Upper lobe of right lung (tissue), 1 donor: ENCODE measurements around the gene ACTR1B. TPM values are rescaled to one million over a fixed set of nuclear protein-coding genes. Genes with fewer than 3 reads are reported as not detected.

Experiments
- ATAC-seq: fragments of 200-7000 bp; cut with Tn5 transposase; one replicate; pipeline ENCODE4 v1.9.1; 2020; ENCODE audit warnings: mild to moderate bottlenecking, moderate library complexity
- DNase-seq: peaks from one replicate; pipeline ENCODE4 v3.0.0-alpha.2; 2020
- H3K27ac ChIP-seq: fragments of 200-600 bp; one replicate; pipeline ENCODE4 v1.8.0; 2022
- H3K27me3 ChIP-seq: fragments of 200-600 bp; one replicate; pipeline ENCODE4 v1.8.0; 2022; ENCODE audit warnings: mild to moderate bottlenecking
- H3K36me3 ChIP-seq: fragments of 200-600 bp; one replicate; pipeline ENCODE4 v1.8.0; 2022
- H3K4me1 ChIP-seq: fragments of 200-600 bp; one replicate; pipeline ENCODE4 v1.8.0; 2022
- H3K4me3 ChIP-seq: fragments of 200-600 bp; one replicate; pipeline ENCODE4 v1.8.0; 2022; ENCODE audit warnings: mild to moderate bottlenecking
- H3K9me3 ChIP-seq: fragments of 200-600 bp; one replicate; pipeline ENCODE4 v1.8.0; 2022
- intact Hi-C: fragments of 100-400 bp; cut with DNase I; formaldehyde crosslinking; loops from one replicate; pipeline ENCODE4 v1.11.0; 2022
- total RNA-seq: library from RNA; stranded (reverse); fragmentation: NEBNext Ultra II Directional; extraction: Animal tissue kit (Norgen Biotek cat#: 25700); gene quantifications from one replicate; pipeline ENCODE4 v1.2.1, GENCODE V29; 2021
- TF ChIP-seq, protein P1 (sequence below): fragments of 200-600 bp; IDR thresholded peaks from one replicate; pipeline ENCODE4 v1.8.0; 2022; ENCODE audit warnings: antibody characterized with exemption
- donor health status: DM: no; HTN: yes; CAD: no; lungs with severe emphysema.

Gene ACTR1B
- total RNA-seq, 1 donor from 2014 or later, result 60.7 TPM

- intact Hi-C loops, result no loop called here
- H3K4me1 ChIP-seq, result peaks cover 20% of the 10 kb centered on the region
- ATAC-seq (no peak), DNase-seq (no peak)
- TF ChIP-seq, protein P1, sequence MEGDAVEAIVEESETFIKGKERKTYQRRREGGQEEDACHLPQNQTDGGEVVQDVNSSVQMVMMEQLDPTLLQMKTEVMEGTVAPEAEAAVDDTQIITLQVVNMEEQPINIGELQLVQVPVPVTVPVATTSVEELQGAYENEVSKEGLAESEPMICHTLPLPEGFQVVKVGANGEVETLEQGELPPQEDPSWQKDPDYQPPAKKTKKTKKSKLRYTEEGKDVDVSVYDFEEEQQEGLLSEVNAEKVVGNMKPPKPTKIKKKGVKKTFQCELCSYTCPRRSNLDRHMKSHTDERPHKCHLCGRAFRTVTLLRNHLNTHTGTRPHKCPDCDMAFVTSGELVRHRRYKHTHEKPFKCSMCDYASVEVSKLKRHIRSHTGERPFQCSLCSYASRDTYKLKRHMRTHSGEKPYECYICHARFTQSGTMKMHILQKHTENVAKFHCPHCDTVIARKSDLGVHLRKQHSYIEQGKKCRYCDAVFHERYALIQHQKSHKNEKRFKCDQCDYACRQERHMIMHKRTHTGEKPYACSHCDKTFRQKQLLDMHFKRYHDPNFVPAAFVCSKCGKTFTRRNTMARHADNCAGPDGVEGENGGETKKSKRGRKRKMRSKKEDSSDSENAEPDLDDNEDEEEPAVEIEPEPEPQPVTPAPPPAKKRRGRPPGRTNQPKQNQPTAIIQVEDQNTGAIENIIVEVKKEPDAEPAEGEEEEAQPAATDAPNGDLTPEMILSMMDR, result no peak
- H3K9me3 ChIP-seq, result no peaks in the 10 kb centered on the region
- no peaks in the 10 kb centered on the region for H3K27me3 ChIP-seq
- no peak overlapping the region for H3K4me3 ChIP-seq
- H3K27ac ChIP-seq, result no peak overlapping the region
- peaks cover 29% of the 10 kb centered on the region for H3K36me3 ChIP-seq
These were observed 3.6 kb downstream of the ACTR1B start for GRCh38 chr2:97660044-97660774.

- intact Hi-C loops, result no loop called here
- H3K36me3 ChIP-seq, result peaks cover 29% of the 10 kb centered on the region
- no peak for ATAC-seq
- H3K4me3 ChIP-seq, result no peak overlapping the region
- no peaks in the 10 kb centered on the region for H3K27me3 ChIP-seq
- DNase-seq, result no peak
- H3K27ac ChIP-seq, result no peak overlapping the region
- TF ChIP-seq, protein P1, result no peak
- H3K9me3 ChIP-seq, result no peaks in the 10 kb centered on the region
- H3K4me1 ChIP-seq, result peaks cover 16% of the 10 kb centered on the region
These were observed 4.4 kb downstream of the ACTR1B start for GRCh38 chr2:97659256-97660043.

- intact Hi-C loops, result no loop called here
- Histone ChIP-seq H3K4me3 (no peak overlapping the region), H3K27ac (no peak overlapping the region), H3K27me3 (no peaks in the 10 kb centered on the region), H3K4me1 (peaks cover 16% of the 10 kb centered on the region), H3K36me3 (peaks cover 29% of the 10 kb centered on the region), H3K9me3 (no peaks in the 10 kb centered on the region)
- TF ChIP-seq, protein P1, result no peak
- no peak for ATAC-seq
- no peak for DNase-seq
These were observed 5.1 kb downstream of the ACTR1B start for GRCh38 chr2:97658691-97659157.

GRCh38 chr2:97657986-97658690, 5.7 kb downstream of the ACTR1B start:
- no peaks in the 10 kb centered on the region for H3K9me3 ChIP-seq
- DNase-seq (no peak), ATAC-seq (no peak)
- H3K36me3 ChIP-seq, result peaks cover 29% of the 10 kb centered on the region
- no peaks in the 10 kb centered on the region for H3K27me3 ChIP-seq
- intact Hi-C loops, result no loop called here
- H3K4me1 ChIP-seq, result peaks cover 16% of the 10 kb centered on the region
- H3K27ac ChIP-seq, result no peak overlapping the region
- TF ChIP-seq, protein P1, result no peak
- no peak overlapping the region for H3K4me3 ChIP-seq

- no peaks in the 10 kb centered on the region for H3K27me3 ChIP-seq
- no peak for DNase-seq
- H3K27ac ChIP-seq, result no peak overlapping the region
- TF ChIP-seq, protein P1, result no peak
- H3K4me3 ChIP-seq, result no peak overlapping the region
- H3K36me3 ChIP-seq, result peaks cover 29% of the 10 kb centered on the region
- peaks cover 6% of the 10 kb centered on the region for H3K4me1 ChIP-seq
- no peaks in the 10 kb centered on the region for H3K9me3 ChIP-seq
- ATAC-seq, result no peak
- intact Hi-C loops, result no loop called here
These were observed 6.8 kb downstream of the ACTR1B start for GRCh38 chr2:97656905-97657587.
